Skin epidermis (tissue), 12 donors: ENCODE results near the gene CDR2.
A peak's percentile ranks its signal among the peaks of the same experiment; 100 is the strongest.

Experiments used
- H3K27ac ChIP-seq, 21 experiments: fragments of 200-600 bp; sonication (generic) in 11 of 21; one replicate each; pipeline ENCODE4 v1.5.0; 2020; ENCODE audit warnings: mild to moderate bottlenecking in 3 of 21, inconsistent platforms in 2 of 21, moderate library complexity in 2 of 21
- H3K4me3 ChIP-seq, 7 experiments: fragments of 200-600 bp; sonication (generic) in 2 of 7; one replicate each; pipeline ENCODE4 v1.5.0; 2020; ENCODE audit warnings: inconsistent platforms in 2 of 7, mild to moderate bottlenecking in 2 of 7, moderate library complexity in 1 of 7

The CDR2 gene

GRCh38 chr16:22328081-22328725 is 46.2 kb downstream of the CDR2 start:
- Histone ChIP-seq H3K4me3 (no peak overlapping the region), H3K27ac (no peak overlapping the region)

DNA sequence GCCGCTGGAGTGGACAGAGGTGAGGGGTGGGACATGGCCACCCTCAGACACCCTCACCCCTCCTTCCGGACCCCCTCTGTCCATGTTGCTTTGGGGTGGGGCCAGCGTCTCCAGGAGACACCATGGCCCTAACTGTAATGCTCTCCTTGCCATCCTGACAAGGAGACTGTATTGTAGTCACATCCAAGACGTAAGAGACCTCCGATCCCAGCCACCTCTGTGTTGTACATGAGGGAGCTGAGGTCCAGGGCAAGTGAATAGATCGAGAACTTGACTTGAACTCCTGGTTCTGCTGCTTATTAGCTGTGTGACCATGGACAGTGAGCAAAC is 47.0 kb downstream of the CDR2 start:
- Histone ChIP-seq H3K27ac (peak overlapping the region in 3 of 21 experiments; percentile 10 to 24 (median 21)), H3K4me3 (no peak overlapping the region)

DNA sequence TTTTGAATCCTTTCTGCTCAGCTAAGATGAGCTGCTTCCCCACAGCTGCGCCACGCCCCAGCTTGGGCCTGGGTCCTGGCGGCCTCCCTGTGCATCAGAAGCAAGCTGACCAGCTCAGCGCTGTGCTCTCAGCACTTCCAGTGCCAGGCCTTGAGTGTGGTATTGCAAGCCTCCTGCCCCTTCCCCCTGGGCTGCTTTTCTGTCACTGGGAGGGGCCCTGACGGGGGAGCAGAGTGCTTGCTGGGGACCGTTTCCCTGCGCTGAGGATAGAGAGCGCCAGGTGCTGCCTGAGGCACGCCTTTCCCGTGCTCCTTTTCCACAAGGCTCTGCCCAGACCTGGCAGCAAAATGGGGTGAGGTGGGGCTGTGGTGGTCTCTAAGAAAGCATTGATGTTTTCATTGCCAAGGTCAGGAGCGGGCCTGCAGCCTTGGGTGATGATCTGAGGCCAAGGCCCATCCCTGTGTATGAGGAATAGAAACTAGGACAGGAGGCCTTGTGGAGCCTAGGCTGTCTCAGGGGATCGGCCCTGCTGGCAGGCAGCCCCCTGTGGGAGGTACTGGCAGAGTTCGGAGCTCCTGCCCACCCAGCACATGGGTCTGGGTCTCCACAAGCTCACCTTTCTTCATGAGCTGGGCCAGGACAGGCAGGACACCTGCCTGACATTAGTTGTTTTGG is 47.5 kb downstream of the CDR2 start:
- H3K27ac ChIP-seq: peak overlapping the region in 3 of 21 experiments; percentile 10 to 24 (median 21)
- no peak overlapping the region for H3K4me3 ChIP-seq

GRCh38 chr16:22326369-22326652 is 48.1 kb downstream of the CDR2 start:
- H3K4me3 ChIP-seq: no peak overlapping the region
- no peak overlapping the region for H3K27ac ChIP-seq

- no peak overlapping the region for H3K27ac ChIP-seq
- H3K4me3 ChIP-seq: no peak overlapping the region
Measured at GRCh38 chr16:22325598-22326368, 48.6 kb downstream of the CDR2 start.

DNA sequence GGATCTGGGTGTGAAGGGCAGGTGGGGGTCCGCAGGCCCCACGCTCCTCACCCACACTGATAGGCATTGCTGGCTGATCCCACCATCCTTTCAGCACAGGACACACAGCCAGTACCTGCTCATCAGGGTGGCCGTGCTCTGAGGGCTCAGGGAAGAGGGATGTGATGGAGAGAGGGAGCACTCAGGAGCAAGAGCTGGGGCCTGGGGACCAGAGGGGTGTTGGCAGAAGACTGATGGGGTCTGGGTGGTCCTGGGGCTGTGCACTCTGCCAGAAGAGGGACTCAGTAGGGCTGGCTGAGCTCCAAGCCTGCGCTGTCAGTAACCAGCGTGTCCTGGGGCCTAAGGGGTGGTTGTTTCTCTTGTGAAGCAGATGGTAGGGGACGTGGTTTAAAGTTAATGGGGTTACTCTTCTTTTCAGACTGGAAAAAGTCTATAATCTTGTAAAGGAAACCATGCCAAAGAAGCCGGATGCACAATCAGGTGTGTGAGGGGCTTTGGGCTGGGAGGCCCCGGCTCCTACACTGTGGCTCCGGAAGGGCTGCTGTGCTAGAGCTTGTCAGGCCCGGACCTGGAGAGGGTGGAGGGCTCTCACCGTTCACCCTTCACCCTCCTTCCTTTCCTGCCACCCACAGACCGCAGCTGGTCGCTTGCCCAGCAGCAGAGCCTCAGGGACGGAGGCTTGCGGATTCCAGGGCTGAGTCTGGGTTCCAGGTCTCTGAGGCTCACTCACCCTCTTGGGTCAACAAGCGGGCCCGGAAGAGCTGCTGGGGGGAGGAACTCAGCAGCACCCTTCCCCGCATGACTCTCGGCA is 49.4 kb downstream of the CDR2 start:
- no peak overlapping the region for H3K4me3 ChIP-seq
- H3K27ac ChIP-seq: no peak overlapping the region

GRCh38 chr16:22323959-22324786 is 50.2 kb downstream of the CDR2 start:
- no peak overlapping the region for H3K27ac ChIP-seq
- no peak overlapping the region for H3K4me3 ChIP-seq

- Histone ChIP-seq H3K27ac (no peak overlapping the region), H3K4me3 (no peak overlapping the region)
Measured at GRCh38 chr16:22323173-22323958, 51.1 kb downstream of the CDR2 start.

DNA sequence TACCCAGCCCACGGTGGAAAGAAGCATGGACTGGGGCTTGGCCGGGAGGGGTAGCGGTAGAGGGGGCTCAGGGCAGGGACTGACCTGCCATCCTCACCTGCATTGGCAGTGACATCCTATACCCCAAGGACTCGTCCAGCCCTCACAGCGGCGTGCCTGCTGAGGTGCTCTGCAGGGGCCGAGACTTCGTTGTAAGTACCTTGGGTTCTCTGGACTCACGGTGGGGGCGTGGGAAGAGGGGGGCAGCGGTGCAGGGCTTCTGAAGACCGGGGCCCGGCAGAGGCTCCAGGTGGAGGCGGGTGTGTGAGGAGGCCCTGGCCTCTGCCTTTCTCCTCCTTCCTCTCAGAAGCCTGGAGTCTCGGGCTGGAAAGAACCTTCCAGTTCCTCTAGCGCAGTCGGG is 51.7 kb downstream of the CDR2 start:
- H3K27ac ChIP-seq: no peak overlapping the region
- no peak overlapping the region for H3K4me3 ChIP-seq

- Histone ChIP-seq H3K4me3 (no peak overlapping the region), H3K27ac (no peak overlapping the region)
Measured at GRCh38 chr16:22322021-22322471, 52.4 kb downstream of the CDR2 start.

DNA sequence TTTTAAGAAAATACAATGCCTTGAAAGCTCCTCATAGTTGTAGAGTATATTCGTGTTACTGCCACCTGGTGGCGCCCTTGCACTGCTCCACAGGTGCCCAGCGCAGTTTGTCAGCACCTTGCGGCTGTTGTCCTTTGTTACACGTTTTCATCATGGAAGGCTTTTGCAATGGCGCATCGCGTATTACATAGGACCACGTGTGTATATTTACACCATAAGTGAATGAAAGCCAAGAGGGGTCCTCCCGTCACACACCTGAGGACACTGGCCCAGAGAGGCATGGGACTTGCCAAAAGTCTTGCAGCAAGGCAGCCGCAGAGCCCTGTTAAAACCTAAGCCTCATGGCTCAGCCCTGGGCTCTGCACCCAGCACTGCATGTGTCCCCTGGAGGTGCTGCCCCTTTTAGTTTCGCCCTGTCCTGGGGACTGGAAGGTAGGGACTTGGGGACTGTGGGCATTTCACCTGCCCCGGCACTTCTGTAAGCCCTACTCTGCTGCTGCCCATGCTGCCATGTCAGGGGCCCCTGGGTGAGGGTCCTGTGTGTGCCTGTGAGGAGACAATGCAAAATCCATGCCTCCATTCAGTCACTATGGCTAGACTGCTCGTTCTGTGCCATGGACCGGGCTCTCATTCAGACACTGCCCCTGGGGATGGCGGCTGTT is 52.9 kb downstream of the CDR2 start:
- H3K4me3 ChIP-seq: no peak overlapping the region

GRCh38 chr16:22320572-22321339 is 53.7 kb downstream of the CDR2 start:
- Histone ChIP-seq H3K4me3 (no peak overlapping the region), H3K27ac (no peak overlapping the region)

More for the DNA sequence above, 52.9 kb downstream of the CDR2 start:
- no peak overlapping the region for H3K27ac ChIP-seq

GRCh38 chr16:22318690-22319358 is 55.6 kb downstream of the CDR2 start:
- no peak overlapping the region for H3K4me3 ChIP-seq
- H3K27ac ChIP-seq: no peak overlapping the region

DNA sequence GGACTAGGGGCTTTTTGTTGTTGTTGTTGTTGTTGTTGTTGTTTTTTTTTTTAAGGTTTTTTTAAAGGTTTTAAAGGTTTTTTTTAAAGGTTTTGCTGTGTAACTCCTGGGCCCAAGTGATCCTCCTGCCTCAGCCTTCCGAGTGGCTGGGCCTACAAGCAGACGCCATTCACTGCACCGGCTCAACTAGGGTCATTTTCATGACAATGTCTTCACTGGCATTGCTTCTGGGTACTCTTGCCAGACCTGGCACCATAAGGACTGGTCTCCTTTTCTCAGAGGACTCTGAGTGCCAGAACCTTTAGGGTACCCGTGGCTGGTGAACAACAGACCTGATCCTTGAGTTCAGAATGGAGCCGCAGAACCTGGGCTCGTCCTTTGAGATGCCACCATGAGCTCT is 56.8 kb downstream of the CDR2 start:
- Histone ChIP-seq H3K4me3 (no peak overlapping the region), H3K27ac (no peak overlapping the region)

GRCh38 chr16:22317001-22317530 is 57.4 kb downstream of the CDR2 start:
- H3K27ac ChIP-seq: no peak overlapping the region

GRCh38 chr16:22316411-22316811 is 58.0 kb downstream of the CDR2 start:
- no peak overlapping the region for H3K4me3 ChIP-seq
- no peak overlapping the region for H3K27ac ChIP-seq

More at GRCh38 chr16:22317001-22317530, 57.4 kb downstream of the CDR2 start:
- H3K4me3 ChIP-seq: no peak overlapping the region

DNA sequence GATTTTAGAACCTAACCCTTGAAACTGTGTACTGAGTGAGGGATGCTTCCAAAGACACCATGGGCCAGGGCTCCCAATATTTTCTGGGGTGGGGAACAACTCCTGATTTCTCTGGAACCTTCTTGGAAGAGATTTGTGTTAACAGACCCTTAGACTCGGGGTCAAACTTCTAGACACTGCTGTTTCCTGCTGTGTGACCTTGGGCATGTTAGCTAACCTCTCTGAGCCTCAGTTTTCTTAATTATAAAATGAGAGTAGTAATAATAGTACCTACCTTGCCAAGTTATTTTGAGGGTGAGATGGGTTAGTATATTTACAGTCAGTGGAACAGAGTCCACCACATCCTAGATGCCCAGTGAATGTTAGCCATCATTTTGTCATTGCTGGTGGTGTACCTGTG is 58.4 kb downstream of the CDR2 start:
- no peak overlapping the region for H3K4me3 ChIP-seq
- no peak overlapping the region for H3K27ac ChIP-seq
